ENCODE results near the gene POM121L2.
"Not testable (repeated sequence)": the region's sequence is repeated elsewhere in the genome, so short reads cannot be mapped to it uniquely, and the experiment has no call there.

The POM121L2 gene

GRCh38 chr6:27293436-27294098 is 18.5 kb downstream of the POM121L2 start:
- no peak for DNase-seq

GRCh38 chr6:27290850-27291208 is 21.2 kb downstream of the POM121L2 start:
- no peak for DNase-seq

GRCh38 chr6:27290065-27290849 is 21.8 kb downstream of the POM121L2 start:
- no peak for DNase-seq

GRCh38 chr6:27288136-27289044 is 23.7 kb downstream of the POM121L2 start:
- no peak for DNase-seq

- DNase-seq: no peak
Measured at GRCh38 chr6:27287751-27288135, 24.3 kb downstream of the POM121L2 start.

GRCh38 chr6:27286141-27286540 is 25.9 kb downstream of the POM121L2 start:
- no peak for DNase-seq

- no peak for DNase-seq
Measured at GRCh38 chr6:27283279-27283678, 28.8 kb downstream of the POM121L2 start.

- no peak for DNase-seq
Measured at GRCh38 chr6:27281569-27281968, 30.5 kb downstream of the POM121L2 start.

- no peak for DNase-seq
Measured at GRCh38 chr6:27281105-27281539, 31.0 kb downstream of the POM121L2 start.

- DNase-seq: no peak
Measured at GRCh38 chr6:27280540-27281000, 31.5 kb downstream of the POM121L2 start.

- DNase-seq: no peak
Measured at GRCh38 chr6:27280064-27280539, 32.0 kb downstream of the POM121L2 start.

GRCh38 chr6:27279513-27280063 is 32.5 kb downstream of the POM121L2 start:
- DNase-seq: no peak

- no peak for DNase-seq
Measured at GRCh38 chr6:27275025-27275956, 36.8 kb downstream of the POM121L2 start.

GRCh38 chr6:27273783-27274182 is 38.3 kb downstream of the POM121L2 start:
- no peak for DNase-seq

GRCh38 chr6:27268803-27269202 is 43.3 kb downstream of the POM121L2 start:
- DNase-seq: no peak

- DNase-seq: no peak
Measured at GRCh38 chr6:27267857-27268434, 44.1 kb downstream of the POM121L2 start.

- not testable (repeated sequence) for DNase-seq
Measured at GRCh38 chr6:27267003-27267402, 45.1 kb downstream of the POM121L2 start.

GRCh38 chr6:27263886-27264285 is 48.2 kb downstream of the POM121L2 start:
- no peak for DNase-seq

- no peak for DNase-seq
Measured at GRCh38 chr6:27260836-27261375, 51.2 kb downstream of the POM121L2 start.

GRCh38 chr6:27260369-27260768 is 51.7 kb downstream of the POM121L2 start:
- no peak for DNase-seq

Measured in DMS153 (cell line).